Measurements from ENCODE around the gene PLPP4. TPM values are rescaled to one million over a fixed set of nuclear protein-coding genes. Genes with fewer than 3 reads are reported as not detected.

Gene PLPP4
- total RNA-seq, 1 donor from 2014 or later = 7.4 TPM

DNA sequence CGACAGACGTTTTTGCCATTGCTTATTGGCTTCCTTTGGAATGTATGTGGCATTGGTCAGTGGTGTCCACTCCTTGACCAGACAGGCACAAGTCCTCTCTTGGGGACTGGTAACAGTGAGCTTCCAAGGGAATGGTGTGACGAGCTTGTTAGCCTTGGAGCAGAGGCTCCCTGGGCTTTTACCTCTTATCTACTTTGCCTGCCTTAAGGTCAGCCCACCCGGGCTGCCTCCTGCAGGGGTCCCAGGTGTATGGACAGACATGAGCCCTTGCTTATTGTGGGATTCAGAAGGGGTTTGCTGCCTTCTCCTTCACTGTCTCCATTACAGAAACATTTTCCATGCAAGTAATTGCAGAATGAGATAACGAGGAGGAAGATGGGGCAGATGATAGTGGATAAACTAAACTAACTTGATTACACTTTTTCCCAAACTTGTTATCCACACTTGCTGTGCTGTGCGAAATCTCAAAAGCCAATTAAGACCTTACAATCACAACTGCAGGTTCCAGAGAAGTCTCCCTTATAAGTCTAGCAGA is 29.7 kb downstream of the PLPP4 start:
- Mint-ChIP-seq H3K4me1 (no peaks in the 10 kb centered on the region), H3K9me3 (peaks cover 11% of the 10 kb centered on the region), H3K36me3 (peaks cover 7% of the 10 kb centered on the region), H3K27me3 (ENCODE audit: low read depth) (peaks cover 29% of the 10 kb centered on the region), H3K4me3 (no peak overlapping the region), H3K27ac (no peak overlapping the region)
- TF ChIP-seq, protein P1, sequence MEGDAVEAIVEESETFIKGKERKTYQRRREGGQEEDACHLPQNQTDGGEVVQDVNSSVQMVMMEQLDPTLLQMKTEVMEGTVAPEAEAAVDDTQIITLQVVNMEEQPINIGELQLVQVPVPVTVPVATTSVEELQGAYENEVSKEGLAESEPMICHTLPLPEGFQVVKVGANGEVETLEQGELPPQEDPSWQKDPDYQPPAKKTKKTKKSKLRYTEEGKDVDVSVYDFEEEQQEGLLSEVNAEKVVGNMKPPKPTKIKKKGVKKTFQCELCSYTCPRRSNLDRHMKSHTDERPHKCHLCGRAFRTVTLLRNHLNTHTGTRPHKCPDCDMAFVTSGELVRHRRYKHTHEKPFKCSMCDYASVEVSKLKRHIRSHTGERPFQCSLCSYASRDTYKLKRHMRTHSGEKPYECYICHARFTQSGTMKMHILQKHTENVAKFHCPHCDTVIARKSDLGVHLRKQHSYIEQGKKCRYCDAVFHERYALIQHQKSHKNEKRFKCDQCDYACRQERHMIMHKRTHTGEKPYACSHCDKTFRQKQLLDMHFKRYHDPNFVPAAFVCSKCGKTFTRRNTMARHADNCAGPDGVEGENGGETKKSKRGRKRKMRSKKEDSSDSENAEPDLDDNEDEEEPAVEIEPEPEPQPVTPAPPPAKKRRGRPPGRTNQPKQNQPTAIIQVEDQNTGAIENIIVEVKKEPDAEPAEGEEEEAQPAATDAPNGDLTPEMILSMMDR (IDR thresholded peaks at IDR 0.05; ENCODE audit: unreplicated experiment) = no peak
- DNase-seq (ENCODE audit: low spot score in 2 of 2, unreplicated experiment in 2 of 2) = no peak

DNA sequence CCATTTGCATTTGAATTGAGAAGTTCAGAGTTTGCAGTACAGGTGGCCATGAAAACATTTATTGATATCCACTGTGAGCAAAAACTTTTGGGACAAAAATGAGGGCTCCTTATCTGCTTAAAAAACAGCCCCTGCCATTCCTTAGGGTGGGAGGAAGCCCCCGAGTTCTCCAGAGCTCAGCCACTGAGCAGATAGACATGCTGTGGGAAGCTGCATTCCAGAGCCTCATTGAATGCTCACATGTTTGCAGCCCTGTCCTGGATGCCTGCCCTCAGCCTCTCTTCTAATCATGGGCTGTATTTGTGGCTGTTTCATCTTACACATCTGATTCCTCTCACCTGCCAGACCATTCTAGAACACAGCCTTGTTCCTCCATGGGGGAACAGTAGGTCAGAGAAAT is 33.3 kb downstream of the PLPP4 start:
- Mint-ChIP-seq H3K27me3 (ENCODE audit: low read depth) (peaks cover 34% of the 10 kb centered on the region), H3K36me3 (no peaks in the 10 kb centered on the region), H3K4me1 (peaks cover 1% of the 10 kb centered on the region)

DNA sequence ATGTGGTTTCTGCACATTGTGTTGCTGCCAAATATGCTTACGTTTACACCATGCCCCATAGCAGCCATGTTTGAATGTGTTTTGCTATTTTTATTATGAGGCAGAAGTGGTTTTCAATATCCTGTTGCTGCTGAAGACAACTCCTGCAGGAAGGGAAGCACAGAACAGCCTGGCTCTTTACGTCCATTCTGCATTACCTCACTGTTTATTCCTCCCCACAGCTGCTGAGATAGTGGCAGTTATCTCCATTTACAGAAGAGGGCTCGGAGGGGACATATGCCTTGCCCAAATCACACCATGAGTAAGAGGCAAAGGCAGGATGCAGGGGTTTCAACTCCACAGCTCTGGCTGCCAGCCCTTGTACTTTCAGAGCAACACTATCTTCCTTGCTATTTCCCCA is 35.3 kb downstream of the PLPP4 start:
- TF ChIP-seq, protein P1 (IDR thresholded peaks at IDR 0.05; ENCODE audit: unreplicated experiment) = no peak
- H3K4me1 Mint-ChIP-seq = peaks cover 6% of the 10 kb centered on the region
- H3K9me3 Mint-ChIP-seq = no peaks in the 10 kb centered on the region
- DNase-seq (ENCODE audit: low spot score in 2 of 2, unreplicated experiment in 2 of 2) = no peak
- H3K36me3 Mint-ChIP-seq = no peaks in the 10 kb centered on the region
- H3K4me3 Mint-ChIP-seq = no peak overlapping the region
- peaks cover 34% of the 10 kb centered on the region for H3K27me3 Mint-ChIP-seq (ENCODE audit: low read depth)
- H3K27ac Mint-ChIP-seq = no peak overlapping the region

More for the DNA sequence above, 33.3 kb downstream of the PLPP4 start:
- no peaks in the 10 kb centered on the region for H3K9me3 Mint-ChIP-seq
- no peak for DNase-seq (ENCODE audit: low spot score in 2 of 2, unreplicated experiment in 2 of 2)
- H3K4me3 Mint-ChIP-seq = no peak overlapping the region
- no peak overlapping the region for H3K27ac Mint-ChIP-seq
- TF ChIP-seq, protein P1 (IDR thresholded peaks at IDR 0.05; ENCODE audit: unreplicated experiment) = no peak

DNA sequence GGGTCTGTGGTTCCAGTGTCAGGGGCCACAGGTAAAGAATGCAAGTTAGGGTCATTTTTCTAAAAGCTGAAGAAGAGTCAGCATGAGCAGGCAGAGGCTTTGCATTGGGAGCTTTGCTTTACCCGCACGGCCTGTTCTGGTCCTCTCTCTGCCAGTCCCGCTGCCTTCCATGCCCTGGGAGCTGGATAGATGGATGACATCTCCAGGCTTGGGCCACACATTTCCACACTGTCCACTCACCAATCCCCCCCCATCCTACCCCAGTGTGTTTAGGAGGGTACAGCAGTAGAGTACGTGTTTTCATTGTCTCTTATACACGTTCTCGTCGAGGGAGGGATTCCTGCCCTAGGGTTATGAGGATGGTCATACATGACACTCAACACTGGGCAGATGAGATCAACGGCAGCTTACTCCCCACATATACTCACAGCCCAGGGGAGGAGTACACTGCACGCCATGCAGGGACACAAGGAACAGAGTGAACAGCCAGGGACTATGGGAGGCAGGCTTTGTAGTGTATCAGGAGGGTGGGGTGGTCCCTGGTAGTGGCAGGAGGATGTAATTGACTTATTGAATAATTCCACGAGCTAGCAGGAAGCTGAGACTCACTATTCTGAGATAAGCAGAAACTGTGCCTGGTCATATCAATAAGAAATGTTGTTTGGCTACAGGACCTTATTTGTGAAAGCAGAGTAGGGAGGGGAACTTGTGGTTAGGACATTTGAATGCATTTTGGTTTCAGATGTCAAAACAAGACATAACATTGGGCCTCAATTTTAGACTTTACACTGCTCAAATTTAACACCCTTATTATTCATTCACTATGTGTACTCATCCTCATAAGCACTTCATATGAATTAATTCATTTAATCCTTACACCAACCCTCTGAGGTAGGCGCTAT is 36.6 kb downstream of the PLPP4 start:
- no peak for DNase-seq (ENCODE audit: low spot score in 2 of 2, unreplicated experiment in 2 of 2)
- Mint-ChIP-seq H3K4me1 (peaks cover 6% of the 10 kb centered on the region), H3K36me3 (no peaks in the 10 kb centered on the region), H3K4me3 (no peak overlapping the region), H3K9me3 (no peaks in the 10 kb centered on the region), H3K27me3 (ENCODE audit: low read depth) (peaks cover 22% of the 10 kb centered on the region), H3K27ac (no peak overlapping the region)
- TF ChIP-seq, protein P1 (IDR thresholded peaks at IDR 0.05; ENCODE audit: unreplicated experiment) = no peak

GRCh38 chr10:120494313-120494710 is 37.3 kb downstream of the PLPP4 start:
- Mint-ChIP-seq H3K27me3 (ENCODE audit: low read depth) (peaks cover 15% of the 10 kb centered on the region), H3K4me1 (peaks cover 8% of the 10 kb centered on the region)

More at GRCh38 chr10:120494313-120494710, 37.3 kb downstream of the PLPP4 start:
- Mint-ChIP-seq H3K27ac (no peak overlapping the region), H3K36me3 (no peaks in the 10 kb centered on the region), H3K4me3 (no peak overlapping the region), H3K9me3 (no peaks in the 10 kb centered on the region)
- TF ChIP-seq, protein P1 (IDR thresholded peaks at IDR 0.05; ENCODE audit: unreplicated experiment) = no peak
- no peak for DNase-seq (ENCODE audit: low spot score in 2 of 2, unreplicated experiment in 2 of 2)

All from mesothelial cell of epicardium (in vitro differentiated cells).